T-helper 2 cell treated with Interferon-gamma antibody and Interleukin-4, amounts not matched to agents 100 ng/mL and 5 ng/mL, for 36 hours (primary cell): ENCODE measurements around the gene SPTBN2. TPM values are rescaled to one million over a fixed set of nuclear protein-coding genes. Genes with fewer than 3 reads are reported as not detected.

Source experiments
- intact Hi-C: fragments of 100-400 bp; cut with micrococcal nuclease; formaldehyde crosslinking; loops from one replicate; pipeline ENCODE4 v1.15.1; 2023
- total RNA-seq: library from RNA; stranded (reverse); gene quantifications from 2 replicates; pipeline ENCODE4 v1.2.3, GENCODE V29; 2022

The SPTBN2 gene
- total RNA-seq, 1 donor from 2014 or later: 0.80 TPM

GRCh38 chr11:66686100-66686785 lies 42.8 kb downstream of the SPTBN2 start:
- intact Hi-C loops: no loop called here

- intact Hi-C loops: no loop called here
Measured at GRCh38 chr11:66685276-66686099, 43.5 kb downstream of the SPTBN2 start.

GRCh38 chr11:66684635-66685034 lies 44.4 kb downstream of the SPTBN2 start:
- intact Hi-C loops: no loop called here

- intact Hi-C loops: no loop called here
Measured at GRCh38 chr11:66683877-66684276, 45.1 kb downstream of the SPTBN2 start.

- intact Hi-C loops: no loop called here
Measured at GRCh38 chr11:66680966-66681645, 47.9 kb downstream of the SPTBN2 start.

- intact Hi-C loops: loop anchor here (1.0 to 5.0 kb wide), 8 partner anchors 39 to 269 kb away; partner anchors contain the start of genes ACTN3, CCDC87, CCS and DPP3
Measured at GRCh38 chr11:66677599-66678375, 51.2 kb downstream of the SPTBN2 start, which contains the start of gene RBM4B. RBM4B (minus strand) TSS chr11:66677887; CDS start chr11:66677079, 808 bp downstream.

GRCh38 chr11:66676931-66677598 lies 52.0 kb downstream of the SPTBN2 start:
- intact Hi-C loops: loop anchor here (1.0 to 5.0 kb wide), 5 partner anchors 39 to 165 kb away; partner anchors contain the start of genes ACTN3, RBM14, RBM4 and RCE1

- intact Hi-C loops: loop anchor here (5.0 kb wide), 1 partner anchor 166 kb away; the partner anchor contains the start of gene RCE1
Measured at GRCh38 chr11:66676282-66676919, 52.6 kb downstream of the SPTBN2 start.

- intact Hi-C loops: loop anchor here (5.0 kb wide), 1 partner anchor 167 kb away; the partner anchor contains the start of gene RCE1
Measured at GRCh38 chr11:66674964-66675602, 53.9 kb downstream of the SPTBN2 start.

GRCh38 chr11:66670816-66671215 lies 58.2 kb downstream of the SPTBN2 start:
- intact Hi-C loops: no loop called here

GRCh38 chr11:66665369-66665768 lies 63.6 kb downstream of the SPTBN2 start:
- intact Hi-C loops: no loop called here

GRCh38 chr11:66663741-66664296 lies 65.2 kb downstream of the SPTBN2 start:
- intact Hi-C loops: no loop called here

GRCh38 chr11:66659763-66660162 lies 69.3 kb downstream of the SPTBN2 start:
- intact Hi-C loops: no loop called here

- intact Hi-C loops: no loop called here
Measured at GRCh38 chr11:66653123-66653522, 75.9 kb downstream of the SPTBN2 start.

GRCh38 chr11:66652651-66653050 lies 76.4 kb downstream of the SPTBN2 start:
- intact Hi-C loops: no loop called here

GRCh38 chr11:66651016-66651415 lies 78.0 kb downstream of the SPTBN2 start:
- intact Hi-C loops: no loop called here

GRCh38 chr11:66649903-66650302 lies 79.1 kb downstream of the SPTBN2 start:
- intact Hi-C loops: no loop called here

- intact Hi-C loops: no loop called here
Measured at GRCh38 chr11:66646828-66647227, 82.2 kb downstream of the SPTBN2 start.
